GM19324 (cell line): Measurements from ENCODE around the gene NR2F1-AS1.

Experiments
- ATAC-seq: cut with Tn5 transposase; IDR thresholded peaks from one replicate; pipeline ENCODE4 v1.9.1; 2021; ENCODE audit warnings: mild to moderate bottlenecking, moderate library complexity; ENCODE audit not compliant: unreplicated experiment, low FRiP score

Gene NR2F1-AS1

DNA sequence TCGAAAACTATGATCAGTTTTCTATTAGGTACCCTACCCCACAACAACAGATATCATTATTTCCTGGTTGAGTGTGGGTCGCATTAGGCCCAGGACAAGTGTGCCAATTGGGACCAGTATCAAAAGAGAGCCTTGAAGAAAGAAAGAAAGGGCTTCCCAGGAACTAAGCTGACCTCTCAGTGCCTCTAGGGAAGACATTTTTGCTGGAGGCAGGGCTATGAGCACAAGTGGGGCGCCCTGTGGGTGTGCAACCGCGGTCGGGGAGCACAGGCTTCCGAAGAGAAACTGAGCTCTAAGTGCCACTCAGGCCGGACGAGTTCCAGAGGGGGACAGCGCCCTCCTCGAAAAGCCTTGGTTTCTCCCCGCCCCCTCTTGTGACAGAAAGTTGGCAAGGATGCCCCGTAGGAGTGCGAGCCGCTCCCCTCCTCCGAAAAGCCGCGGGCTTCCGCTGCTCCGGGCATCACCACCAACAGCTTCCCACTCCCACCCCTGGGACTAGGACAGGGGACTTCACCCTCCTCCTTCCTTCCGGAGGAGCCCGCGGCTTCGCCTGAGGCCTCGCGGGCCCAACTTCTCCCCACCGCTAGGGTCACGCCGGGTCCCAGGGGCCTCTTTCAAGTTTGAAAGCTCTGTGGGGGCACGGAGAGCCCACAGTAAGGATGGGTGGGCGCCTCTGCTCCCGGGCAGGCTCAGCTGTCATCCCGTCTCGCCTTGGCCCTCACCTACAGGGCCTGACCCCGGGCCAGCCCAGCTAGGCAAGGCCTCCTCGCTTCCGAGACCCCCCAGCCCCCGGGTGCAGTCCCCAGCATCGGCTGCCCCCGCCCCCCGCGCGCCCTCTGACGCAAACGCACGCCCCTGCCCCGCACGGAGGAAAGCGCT is 2.0 kb downstream of the NR2F1-AS1 start:
- ATAC-seq: no peak

DNA sequence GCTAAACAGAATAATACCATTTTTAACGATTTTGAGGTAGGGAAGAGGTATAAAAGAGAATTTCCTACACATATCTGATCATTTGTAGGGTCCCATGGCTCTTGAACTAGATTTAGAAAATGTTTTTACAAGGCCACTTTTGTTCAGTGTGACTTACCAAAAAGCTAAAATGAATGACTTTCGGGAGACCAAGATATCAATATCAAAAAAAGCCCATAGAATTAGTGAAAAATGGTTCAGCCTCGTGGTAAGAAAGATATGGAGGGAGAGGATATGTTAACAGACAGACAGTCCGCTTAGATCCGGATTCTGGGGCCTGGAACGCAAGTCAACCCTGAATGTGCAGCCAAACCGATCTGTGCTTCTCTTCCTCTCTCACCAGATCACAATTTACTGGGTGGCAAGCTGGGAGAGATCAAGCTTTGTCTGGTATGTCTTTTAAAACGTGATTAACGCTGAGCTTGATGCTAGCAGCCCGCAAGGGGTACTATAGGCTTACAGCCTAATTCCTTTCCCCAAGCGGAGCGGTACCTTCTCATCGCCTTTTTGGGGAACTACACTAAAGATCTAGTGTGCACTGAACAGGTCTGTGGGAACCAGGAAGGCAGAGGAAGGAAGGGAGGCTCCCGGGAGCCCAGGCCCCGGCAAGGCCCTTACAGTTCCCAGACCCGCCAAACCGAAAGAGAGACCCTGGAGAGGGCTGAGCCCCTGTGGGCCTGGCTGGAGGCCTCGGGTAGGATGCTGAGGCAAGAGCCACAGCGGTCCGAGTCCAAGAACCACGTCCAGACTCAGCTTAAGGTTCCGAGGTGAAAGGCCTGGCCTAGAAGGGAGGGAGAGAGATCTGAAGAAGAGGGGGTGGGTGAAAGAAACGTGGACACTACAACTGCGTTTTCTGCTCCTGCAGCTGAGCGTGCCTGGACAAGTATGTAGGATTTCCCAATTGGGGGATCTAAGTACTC is 2.9 kb downstream of the NR2F1-AS1 start:
- no peak for ATAC-seq

DNA sequence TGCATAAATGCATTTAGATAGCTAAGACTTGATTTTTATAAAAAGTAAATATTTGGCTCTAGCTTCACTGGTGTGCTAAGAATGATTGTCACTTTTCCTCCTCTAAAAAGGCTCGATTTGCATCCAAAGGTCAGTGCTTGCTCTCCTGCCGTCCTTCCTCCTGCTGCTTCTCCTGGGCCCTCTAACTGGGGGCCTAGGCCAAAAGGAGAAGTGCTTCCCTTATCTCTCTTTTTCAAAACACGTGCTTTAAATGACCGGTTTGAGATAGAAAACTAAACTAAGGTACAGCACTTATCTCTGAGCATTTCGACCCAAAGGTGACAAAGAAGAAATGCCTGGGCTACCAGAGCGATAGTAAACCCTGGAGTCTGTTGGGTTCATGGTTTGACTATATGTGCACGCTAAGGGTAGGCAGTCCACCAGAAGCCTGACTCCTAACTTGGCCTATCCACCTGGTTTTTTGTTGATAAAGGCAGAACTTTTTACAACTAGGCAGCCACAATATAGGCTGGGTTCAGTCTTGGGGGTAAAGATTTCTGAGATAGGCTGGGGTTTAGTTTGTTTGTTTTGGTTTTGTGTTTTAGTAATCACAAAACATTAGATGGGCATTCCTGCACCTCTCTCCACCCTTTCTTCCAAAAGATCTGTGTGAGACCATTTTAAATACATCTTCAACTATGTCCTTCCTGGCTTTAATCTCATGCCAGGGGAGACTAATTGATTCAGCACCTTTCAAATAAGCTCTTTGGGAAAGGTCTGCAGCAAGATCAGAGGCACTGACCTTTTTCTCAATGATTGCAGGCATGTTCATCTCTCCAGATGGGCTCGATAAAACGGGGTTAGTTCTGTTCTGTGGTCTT is 3.8 kb downstream of the NR2F1-AS1 start:
- no peak for ATAC-seq

- ATAC-seq: no peak
Observed at GRCh38 chr5:93575461-93576414, 5.3 kb downstream of the NR2F1-AS1 start.

DNA sequence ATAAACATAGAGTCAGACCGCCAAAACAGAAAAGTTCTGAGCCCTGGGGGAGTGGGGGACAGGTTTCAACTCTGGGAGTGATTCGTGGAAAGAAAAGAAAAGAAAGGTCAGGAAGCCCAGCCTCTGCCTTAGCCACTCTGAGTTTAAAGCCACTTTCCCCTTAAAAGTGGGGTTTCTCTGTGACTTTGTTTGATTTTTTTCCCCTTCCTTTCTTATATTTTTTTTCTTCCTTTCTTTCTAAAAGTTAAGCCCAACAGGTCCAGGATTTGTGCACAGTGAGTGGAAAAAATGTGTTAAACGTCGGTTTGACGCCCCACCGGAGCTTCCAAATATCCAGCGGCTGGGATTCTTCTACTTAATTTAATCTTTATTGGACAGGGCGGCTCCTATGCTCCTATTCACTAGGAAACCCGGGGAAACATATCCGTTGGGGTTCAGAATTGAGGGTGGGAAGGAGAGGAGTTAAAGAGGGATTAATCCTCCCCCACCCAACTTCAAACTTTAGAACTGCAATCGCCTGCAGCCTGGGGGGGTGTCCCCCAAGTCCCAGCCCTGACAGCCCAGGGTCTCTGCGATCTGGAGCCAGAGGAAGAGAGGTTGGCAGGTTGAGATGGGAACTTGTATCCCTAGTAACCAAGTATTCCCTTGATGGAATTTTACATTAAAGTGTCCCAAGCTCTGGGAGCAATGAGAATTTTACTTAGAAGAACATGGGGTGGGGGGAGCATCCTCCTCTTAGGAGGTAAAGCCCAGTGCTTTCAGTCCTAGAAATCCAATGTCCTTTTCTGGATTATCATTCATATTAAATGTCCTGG is 6.3 kb downstream of the NR2F1-AS1 start:
- no peak for ATAC-seq

- ATAC-seq: no peak
Observed at GRCh38 chr5:93573354-93574351, 7.4 kb downstream of the NR2F1-AS1 start.

DNA sequence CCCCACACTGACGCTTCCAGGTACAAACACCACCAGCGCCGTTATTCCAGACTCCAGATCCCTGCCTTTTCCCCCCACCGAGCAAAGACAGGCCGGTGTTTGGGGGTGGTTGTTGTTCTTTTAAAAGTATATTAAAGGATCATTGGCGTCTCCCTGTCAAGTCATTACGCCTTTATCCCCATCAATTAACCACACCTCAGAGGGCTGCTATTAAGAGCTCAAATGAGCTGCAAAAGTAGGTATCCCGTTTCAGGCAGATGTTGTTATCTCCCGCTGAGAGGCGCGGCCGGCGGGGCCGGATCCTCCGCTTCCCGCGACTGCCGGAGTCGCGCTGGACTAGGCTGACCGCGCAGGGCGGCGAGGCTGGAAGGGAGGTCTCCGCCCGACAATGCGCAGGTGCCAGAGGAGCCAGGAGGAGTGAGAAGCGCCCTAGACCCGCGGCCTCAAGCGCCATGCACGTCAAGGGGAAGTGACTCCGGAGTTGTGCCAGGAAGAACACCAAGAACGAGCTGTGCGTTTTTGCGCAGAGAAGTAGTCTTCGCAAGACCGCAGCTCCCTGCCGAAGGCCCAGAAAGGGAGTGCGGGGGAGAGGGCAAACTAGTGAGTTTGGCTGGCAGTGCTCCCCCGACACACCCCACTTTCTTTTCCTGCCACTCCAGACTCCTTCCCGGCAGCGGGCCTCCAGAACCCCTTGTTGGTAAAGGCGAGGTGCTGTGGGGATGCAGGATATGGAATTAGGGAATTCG is 8.2 kb downstream of the NR2F1-AS1 start:
- ATAC-seq: no peak

DNA sequence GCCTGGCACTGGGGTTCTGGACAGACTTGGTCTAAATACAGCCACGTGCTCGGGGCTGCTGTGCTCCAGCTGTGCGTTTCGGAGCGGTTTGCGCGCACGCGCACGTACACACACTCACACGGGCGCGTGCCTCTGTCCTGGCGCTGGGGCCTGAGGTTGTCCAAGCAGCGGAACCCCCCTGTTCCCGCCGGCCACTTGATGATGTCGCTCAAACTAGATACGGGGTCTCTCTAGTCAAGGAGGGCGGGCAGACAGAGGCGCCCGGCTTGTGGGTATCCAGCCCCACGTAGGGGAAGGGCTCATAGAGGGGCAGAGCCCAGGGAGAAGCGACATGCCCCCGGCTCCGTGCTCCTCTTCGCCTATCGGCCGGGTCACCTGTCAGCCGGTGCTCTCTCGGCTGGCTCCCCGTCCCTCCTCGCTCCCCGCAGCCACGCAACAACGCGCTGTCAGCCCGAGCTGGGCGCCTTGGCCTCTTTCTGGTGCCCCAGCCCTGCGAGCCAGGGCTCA is 8.9 kb downstream of the NR2F1-AS1 start:
- ATAC-seq: no peak

DNA sequence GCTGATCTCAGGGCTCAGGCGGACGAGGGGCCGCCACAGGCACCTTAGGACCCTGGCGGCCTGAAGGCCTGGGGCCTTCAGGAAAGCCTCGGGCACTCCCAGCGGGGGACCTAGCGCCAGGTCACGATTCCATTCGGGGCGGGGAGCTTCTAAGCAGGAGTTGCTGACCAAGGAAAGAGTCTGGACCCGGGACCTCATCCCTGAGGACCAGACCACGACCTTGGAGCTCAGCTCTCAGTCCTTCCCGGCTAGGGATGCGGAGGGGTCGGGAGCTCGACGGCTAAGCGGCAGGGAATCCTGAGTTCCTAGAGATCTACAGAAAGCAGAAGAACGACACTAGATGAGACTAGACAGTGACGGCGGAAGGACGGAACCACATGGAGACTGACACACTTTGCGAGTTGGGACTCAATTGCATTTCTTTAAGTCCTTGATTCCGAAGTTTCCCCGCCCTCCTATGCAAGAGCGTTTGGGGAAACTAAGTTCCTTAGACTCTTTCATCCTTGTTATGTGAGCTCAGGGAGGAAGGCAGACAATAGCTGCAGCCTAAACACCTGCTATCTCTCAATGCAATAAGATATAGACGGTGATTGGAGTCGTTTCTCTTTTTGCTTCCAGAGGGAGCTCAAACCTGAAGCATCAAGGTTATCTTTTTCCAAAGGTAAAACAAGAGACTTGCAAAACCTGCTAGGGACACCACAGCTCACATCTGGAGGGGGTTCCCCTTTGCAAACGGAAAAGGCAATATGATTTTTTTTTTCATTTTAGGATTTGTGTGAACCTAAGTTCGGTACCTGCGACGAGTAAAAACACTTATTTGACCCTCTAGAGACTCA is 9.7 kb downstream of the NR2F1-AS1 start:
- ATAC-seq: no peak

- peak; percentile 49 for ATAC-seq
Observed at GRCh38 chr5:93570294-93571113, 10.5 kb downstream of the NR2F1-AS1 start.

DNA sequence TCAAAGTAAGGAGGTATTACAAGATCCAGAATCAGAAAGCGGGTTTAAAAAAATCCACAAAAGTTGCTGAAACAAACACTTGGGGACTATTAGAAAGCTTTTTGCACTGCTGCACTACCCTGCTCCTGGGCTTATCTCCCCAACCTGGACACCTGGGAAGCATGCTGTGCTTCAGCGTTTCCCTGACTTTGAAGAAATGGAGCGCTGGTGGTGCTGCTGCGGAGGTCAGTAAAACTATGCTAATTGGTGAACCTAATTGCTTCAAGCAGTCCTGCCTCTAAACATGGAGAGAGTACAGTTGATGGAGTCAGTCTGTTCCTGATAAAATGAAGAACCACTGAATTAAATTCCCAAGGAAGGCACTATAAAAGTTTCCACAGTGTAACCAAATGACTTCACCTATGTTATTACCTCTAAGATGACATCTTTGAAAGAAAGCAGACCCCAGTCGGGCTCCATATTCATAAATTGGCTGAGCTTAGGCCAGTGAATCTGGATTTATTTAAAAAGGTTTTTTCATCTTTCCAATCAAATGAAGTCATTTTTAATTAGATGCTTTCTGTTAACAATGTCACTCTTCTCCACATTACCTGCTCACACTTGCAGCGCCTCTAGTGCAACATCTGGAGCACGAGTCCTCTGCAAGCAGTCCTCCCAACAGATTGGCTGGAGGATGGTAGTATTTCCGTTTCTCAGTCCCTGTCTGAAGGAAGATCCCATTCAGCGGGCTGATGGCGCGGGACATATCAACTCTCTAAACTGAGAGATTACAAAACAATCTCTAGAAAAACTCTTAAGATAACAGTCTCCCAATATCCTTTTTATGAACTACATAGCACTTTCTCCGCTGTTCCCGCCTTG is 11.5 kb downstream of the NR2F1-AS1 start:
- no peak for ATAC-seq

DNA sequence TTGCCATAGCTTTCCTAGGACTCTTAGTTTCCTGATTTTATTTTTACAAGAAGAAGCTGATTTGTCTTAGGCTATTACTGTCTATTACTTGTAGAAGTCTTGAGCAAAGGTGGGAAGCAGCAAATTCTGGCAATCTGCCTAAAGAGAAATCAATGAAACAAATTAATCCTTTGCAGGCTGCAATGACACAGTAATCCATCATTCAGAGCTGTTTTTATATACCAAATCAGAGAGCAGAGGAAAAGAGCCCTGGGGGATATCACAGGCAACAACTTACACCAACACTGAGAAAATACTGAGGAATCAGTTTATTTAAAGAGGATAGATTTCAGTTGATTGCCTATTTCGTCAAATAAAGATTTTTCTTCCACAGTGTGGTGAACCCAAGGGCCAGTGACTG is 13.6 kb downstream of the NR2F1-AS1 start:
- ATAC-seq: no peak

- no peak for ATAC-seq
Observed at GRCh38 chr5:93566091-93566490, 14.9 kb downstream of the NR2F1-AS1 start.
